HCT116 (cell line): ENCODE results near the gene WWOX. TPM values are rescaled to one million over a fixed set of nuclear protein-coding genes. Genes with fewer than 3 reads are reported as not detected.

Experiments used
- ATAC-seq: fragments of 200-7000 bp; cut with Tn5 transposase; 2 replicates; pipeline ENCODE4 v1.9.1; 2020; ENCODE audit warnings: mild to moderate bottlenecking, moderate library complexity
- BruUV-seq: library from RNA; stranded (reverse); fragments of 400-500 nt; replicated peaks from 2 replicates; lab custom pipeline; 2021; lab: Mats Ljungman, UMichigan
- CTCF ChIA-PET: fragments of 300-600 bp; sonication (Branson Sonifier 250); formaldehyde crosslinking; loops from one replicate; lab custom pipeline; 2021; ENCODE audit warnings: antibody characterized with exemption; lab: Charles Lee
- POLR2A ChIA-PET: fragments of 300-600, 350-600 bp; sonication (Branson Sonifier 250); formaldehyde crosslinking; loops from one replicate; lab custom pipeline; 2021; ENCODE audit warnings: antibody characterized with exemption; lab: Charles Lee
- RAD21 ChIA-PET, 2 experiments: fragments of 300-600 bp; sonication (Branson Sonifier 250); formaldehyde crosslinking; loops; one replicate each; lab custom pipeline; 2023; ENCODE audit warnings: low total read pairs in 2 of 2; ENCODE audit not compliant: uncharacterized antibody in 2 of 2, unreplicated experiment in 2 of 2, low non-redundant PET in 1 of 2; lab: Charles Lee
- DNase-seq: peaks from one replicate; pipeline ENCODE4 v3.0.0-alpha.2; 2010; ENCODE audit warnings: low read depth, low spot score
- H2AFZ ChIP-seq: fragments of 200-600 bp; shearing (Covaris generic), sonication (generic); 2 replicates; pipeline ENCODE4 v1.6.1; 2017; ENCODE audit warnings: low read depth, mixed run types, mixed read lengths, antibody characterized with exemption, low read length; ENCODE audit not compliant: poor library complexity, severe bottlenecking
- H3K27ac ChIP-seq: 2 replicates; pipeline ENCODE4 v1.5.1; 2012; ENCODE audit warnings: low read depth, low read length
- H3K27me3 ChIP-seq: fragments of 200-600 bp; sonication (generic); 2 replicates; pipeline ENCODE4 v1.6.1; 2016; ENCODE audit warnings: mixed run types, low read length, mixed read lengths; ENCODE audit not compliant: insufficient read depth
- H3K36me3 ChIP-seq, 2 experiments: fragments of 200-500 bp in 1 of 2; fragments of 200-600 bp in 1 of 2; sonication (Bioruptor generic) in 1 of 2; sonication (generic) in 1 of 2; 2 replicates each; pipeline versions ENCODE4 v1.5.1 to v1.6.1; 2014 to 2016; ENCODE audit warnings: low read length in 2 of 2, inconsistent platforms in 1 of 2, mixed read lengths in 1 of 2, mixed run types in 1 of 2; ENCODE audit not compliant: insufficient read depth in 2 of 2, control insufficient read depth in 1 of 2
- H3K4me1 ChIP-seq, 2 experiments: fragments of 200-600 bp in 1 of 2; sonication (generic) in 1 of 2; 2 replicates each; pipeline versions ENCODE4 v1.5.1 to v1.6.1; 2012 to 2017; ENCODE audit warnings: low read length in 2 of 2, inconsistent platforms in 1 of 2, mild to moderate bottlenecking in 1 of 2, mixed read lengths in 1 of 2, mixed run types in 1 of 2, moderate library complexity in 1 of 2; ENCODE audit not compliant: insufficient read depth in 2 of 2, control insufficient read depth in 1 of 2
- H3K4me2 ChIP-seq: fragments of 200-600 bp; sonication (generic); 2 replicates; pipeline ENCODE4 v1.6.1; 2017; ENCODE audit warnings: mixed run types, low read length, mixed read lengths
- H3K4me3 ChIP-seq, 2 experiments: fragments of 200-600 bp in 1 of 2; sonication (generic) in 1 of 2; replicated peaks in 1 of 2; 2 replicates each; pipeline ENCODE4 v1.5.1; 2011 to 2016; ENCODE audit warnings: low read length in 2 of 2, control low read depth in 1 of 2, low read depth in 1 of 2, mild to moderate bottlenecking in 1 of 2, mixed read lengths in 1 of 2, mixed run types in 1 of 2
- H3K79me2 ChIP-seq: fragments of 200-600 bp; sonication (generic); 2 replicates; pipeline ENCODE4 v1.6.1; 2017; ENCODE audit warnings: mild to moderate bottlenecking, mixed run types, low read length, moderate library complexity, mixed read lengths; ENCODE audit not compliant: insufficient read depth
- H3K9ac ChIP-seq: fragments of 200-600 bp; sonication (generic); 2 replicates; pipeline ENCODE4 v1.6.1; 2016; ENCODE audit warnings: low read length, mixed read lengths
- H3K9me2 ChIP-seq: fragments of 200-600 bp; sonication (generic), shearing (Covaris generic); 2 replicates; pipeline ENCODE4 v1.6.1; 2017; ENCODE audit warnings: mixed run types, mild to moderate bottlenecking, moderate library complexity; ENCODE audit not compliant: insufficient read depth
- H3K9me3 ChIP-seq, 2 experiments: fragments of 200-500 bp in 1 of 2; fragments of 200-600 bp in 1 of 2; sonication (Bioruptor generic) in 1 of 2; sonication (generic) in 1 of 2; 2 replicates each; pipeline ENCODE4 v1.6.1; 2014 to 2017; ENCODE audit warnings: low read length in 2 of 2, mixed read lengths in 2 of 2, inconsistent platforms in 1 of 2, low read depth in 1 of 2, mild to moderate bottlenecking in 1 of 2, mixed run types in 1 of 2, moderate library complexity in 1 of 2; ENCODE audit not compliant: control insufficient read depth in 1 of 2, insufficient read depth in 1 of 2
- H4K20me1 ChIP-seq: fragments of 200-600 bp; sonication (generic), shearing (Covaris generic); 2 replicates; pipeline ENCODE4 v1.6.1; 2017; ENCODE audit warnings: mixed run types, mild to moderate bottlenecking, moderate library complexity; ENCODE audit not compliant: insufficient read depth
- CBX3 ChIP-seq: IDR thresholded peaks from 2 replicates; pipeline ENCODE4 v1.6.1; 2012; ENCODE audit warnings: low read depth
- CEBPB ChIP-seq: IDR thresholded peaks from 2 replicates; pipeline ENCODE4 v1.6.1; 2012; ENCODE audit warnings: low read depth
- EGR1 ChIP-seq: IDR thresholded peaks from 2 replicates; pipeline ENCODE4 v1.6.1; 2012; ENCODE audit warnings: low read depth
- ELF1 ChIP-seq: IDR thresholded peaks from 2 replicates; pipeline ENCODE4 v1.6.1; 2012; ENCODE audit warnings: low read depth, borderline replicate concordance
- EZH2 ChIP-seq: fragments of 200-600 bp; sonication (generic); IDR thresholded peaks from 2 replicates; pipeline ENCODE4 v1.6.1; 2017; ENCODE audit warnings: antibody characterized with exemption, mixed run types
- EZH2phosphoT487 ChIP-seq: fragments of 200-600 bp; IDR thresholded peaks from 2 replicates; pipeline ENCODE4 v1.6.1; 2018; ENCODE audit warnings: antibody characterized with exemption, borderline replicate concordance
- FOSL1 ChIP-seq: IDR thresholded peaks from 2 replicates; pipeline ENCODE4 v1.6.1; 2012; ENCODE audit warnings: low read depth
- POLR2A ChIP-seq: IDR thresholded peaks from 2 replicates; pipeline ENCODE4 v1.7.0; 2011; ENCODE audit warnings: borderline replicate concordance; ENCODE audit not compliant: insufficient read depth, insufficient read length; ENCODE audit errors: extremely low read depth
- SIN3A ChIP-seq: IDR thresholded peaks from 2 replicates; pipeline ENCODE4 v1.6.1; 2012; ENCODE audit warnings: low read depth
- SP1 ChIP-seq: IDR thresholded peaks from 2 replicates; pipeline ENCODE4 v1.6.1; 2012; ENCODE audit warnings: low read depth
- SRF ChIP-seq: IDR thresholded peaks from 2 replicates; pipeline ENCODE4 v1.6.1; 2012; ENCODE audit warnings: low read depth
- TCF7L2 ChIP-seq: IDR thresholded peaks from 2 replicates; pipeline ENCODE4 v1.7.0; 2011; ENCODE audit warnings: borderline replicate concordance, inconsistent platforms; ENCODE audit not compliant: insufficient read depth, insufficient read length; ENCODE audit errors: extremely low read depth
- ZFX ChIP-seq: fragments of 450-650 bp; IDR thresholded peaks from 2 replicates; pipeline ENCODE4 v1.6.1; 2017
- ZNF274 ChIP-seq: fragments of 200-500 bp; sonication (Bioruptor generic); IDR thresholded peaks from 2 replicates; pipeline ENCODE4 v1.6.1; 2014; ENCODE audit warnings: mild to moderate bottlenecking, low read depth, low read length, inconsistent platforms
- intact Hi-C: fragments of 100-400 bp; cut with micrococcal nuclease; formaldehyde crosslinking; loops from 2 replicates; pipeline ENCODE4 v1.10.0; 2022
- total RNA-seq: library from RNA; stranded (reverse); gene quantifications from one replicate; pipeline ENCODE4 v1.2.1, GENCODE V29; 2021; ENCODE audit not compliant: unreplicated experiment
- TF ChIP-seq, protein P1 (sequence below), 3 experiments: fragments of 200-600 bp in 1 of 3; sonication (generic) in 1 of 3; IDR thresholded peaks in 2 of 3; conservative IDR thresholded peaks in 1 of 3; 2 replicates each; pipeline ENCODE4 v1.5.1; 2012 to 2017; ENCODE audit warnings: low read depth in 2 of 3, low read length in 2 of 3, antibody characterized with exemption in 1 of 3, borderline replicate concordance in 1 of 3, control low read depth in 1 of 3, mild to moderate bottlenecking in 1 of 3, mixed read lengths in 1 of 3, mixed run types in 1 of 3, moderate library complexity in 1 of 3; ENCODE audit not compliant: insufficient read depth in 1 of 3
- TF ChIP-seq, protein P2 (sequence below): IDR thresholded peaks from 2 replicates; pipeline ENCODE4 v1.6.1; 2012; ENCODE audit warnings: low read depth

The WWOX gene
- total RNA-seq, 1 experiment from 2014 or later = 13.7 TPM

DNA sequence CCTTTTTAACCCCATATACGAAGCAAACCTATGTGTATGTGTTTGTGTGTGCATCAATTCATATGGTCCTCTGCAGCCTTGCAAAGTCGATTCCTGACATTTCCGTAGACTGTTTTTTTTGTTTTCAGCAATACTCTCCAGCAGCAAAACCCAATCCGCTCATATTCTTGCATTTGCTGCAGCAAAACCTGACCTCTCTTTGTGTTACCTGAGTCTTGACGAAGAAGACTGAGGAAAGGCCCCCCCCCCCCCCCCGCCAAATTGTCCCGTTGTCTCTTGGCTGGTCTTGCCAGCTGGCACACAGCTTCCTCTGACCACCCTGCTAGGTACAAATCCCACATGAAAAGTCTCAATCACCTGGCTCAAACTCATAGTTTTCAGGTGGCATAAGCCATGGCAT, 494.7 kb downstream of the WWOX start:
- H3K27me3 ChIP-seq = no peaks in the 10 kb centered on the region
- H3K9ac ChIP-seq = no peak overlapping the region
- H3K79me2 ChIP-seq = no peaks in the 10 kb centered on the region
- no peak overlapping the region for H2AFZ ChIP-seq
- no peak overlapping the region for H3K4me3 ChIP-seq
- no peaks in the 10 kb centered on the region for H3K9me3 ChIP-seq
- no peak for ATAC-seq
- intact Hi-C loops = no loop called here
- no peak for TF ChIP-seq SRF
- no peak for TF ChIP-seq FOSL1
- no peak for TF ChIP-seq ZNF274
- TF ChIP-seq EZH2 = no peak
- no peak for TF ChIP-seq SIN3A
- no peak for TF ChIP-seq ZFX
- TF ChIP-seq SP1 = no peak
- TF ChIP-seq TCF7L2 = no peak
- no peak for TF ChIP-seq POLR2A
- no peak for TF ChIP-seq ELF1
- TF ChIP-seq, protein P1, sequence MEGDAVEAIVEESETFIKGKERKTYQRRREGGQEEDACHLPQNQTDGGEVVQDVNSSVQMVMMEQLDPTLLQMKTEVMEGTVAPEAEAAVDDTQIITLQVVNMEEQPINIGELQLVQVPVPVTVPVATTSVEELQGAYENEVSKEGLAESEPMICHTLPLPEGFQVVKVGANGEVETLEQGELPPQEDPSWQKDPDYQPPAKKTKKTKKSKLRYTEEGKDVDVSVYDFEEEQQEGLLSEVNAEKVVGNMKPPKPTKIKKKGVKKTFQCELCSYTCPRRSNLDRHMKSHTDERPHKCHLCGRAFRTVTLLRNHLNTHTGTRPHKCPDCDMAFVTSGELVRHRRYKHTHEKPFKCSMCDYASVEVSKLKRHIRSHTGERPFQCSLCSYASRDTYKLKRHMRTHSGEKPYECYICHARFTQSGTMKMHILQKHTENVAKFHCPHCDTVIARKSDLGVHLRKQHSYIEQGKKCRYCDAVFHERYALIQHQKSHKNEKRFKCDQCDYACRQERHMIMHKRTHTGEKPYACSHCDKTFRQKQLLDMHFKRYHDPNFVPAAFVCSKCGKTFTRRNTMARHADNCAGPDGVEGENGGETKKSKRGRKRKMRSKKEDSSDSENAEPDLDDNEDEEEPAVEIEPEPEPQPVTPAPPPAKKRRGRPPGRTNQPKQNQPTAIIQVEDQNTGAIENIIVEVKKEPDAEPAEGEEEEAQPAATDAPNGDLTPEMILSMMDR (IDR thresholded peaks at IDR 0.05 in 2 of 3, conservative IDR thresholded peaks at IDR 0.05 in 1 of 3; ENCODE audit: borderline replicate concordance in 1 of 3, insufficient read depth in 1 of 3, low read depth in 2 of 3, low read length in 2 of 3) = no peak
- no peak for TF ChIP-seq CBX3
- TF ChIP-seq, protein P2, sequence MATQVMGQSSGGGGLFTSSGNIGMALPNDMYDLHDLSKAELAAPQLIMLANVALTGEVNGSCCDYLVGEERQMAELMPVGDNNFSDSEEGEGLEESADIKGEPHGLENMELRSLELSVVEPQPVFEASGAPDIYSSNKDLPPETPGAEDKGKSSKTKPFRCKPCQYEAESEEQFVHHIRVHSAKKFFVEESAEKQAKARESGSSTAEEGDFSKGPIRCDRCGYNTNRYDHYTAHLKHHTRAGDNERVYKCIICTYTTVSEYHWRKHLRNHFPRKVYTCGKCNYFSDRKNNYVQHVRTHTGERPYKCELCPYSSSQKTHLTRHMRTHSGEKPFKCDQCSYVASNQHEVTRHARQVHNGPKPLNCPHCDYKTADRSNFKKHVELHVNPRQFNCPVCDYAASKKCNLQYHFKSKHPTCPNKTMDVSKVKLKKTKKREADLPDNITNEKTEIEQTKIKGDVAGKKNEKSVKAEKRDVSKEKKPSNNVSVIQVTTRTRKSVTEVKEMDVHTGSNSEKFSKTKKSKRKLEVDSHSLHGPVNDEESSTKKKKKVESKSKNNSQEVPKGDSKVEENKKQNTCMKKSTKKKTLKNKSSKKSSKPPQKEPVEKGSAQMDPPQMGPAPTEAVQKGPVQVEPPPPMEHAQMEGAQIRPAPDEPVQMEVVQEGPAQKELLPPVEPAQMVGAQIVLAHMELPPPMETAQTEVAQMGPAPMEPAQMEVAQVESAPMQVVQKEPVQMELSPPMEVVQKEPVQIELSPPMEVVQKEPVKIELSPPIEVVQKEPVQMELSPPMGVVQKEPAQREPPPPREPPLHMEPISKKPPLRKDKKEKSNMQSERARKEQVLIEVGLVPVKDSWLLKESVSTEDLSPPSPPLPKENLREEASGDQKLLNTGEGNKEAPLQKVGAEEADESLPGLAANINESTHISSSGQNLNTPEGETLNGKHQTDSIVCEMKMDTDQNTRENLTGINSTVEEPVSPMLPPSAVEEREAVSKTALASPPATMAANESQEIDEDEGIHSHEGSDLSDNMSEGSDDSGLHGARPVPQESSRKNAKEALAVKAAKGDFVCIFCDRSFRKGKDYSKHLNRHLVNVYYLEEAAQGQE = no peak
- no peak for TF ChIP-seq EZH2phosphoT487
- TF ChIP-seq EGR1 = no peak
- no peak for TF ChIP-seq CEBPB
- TF ChIP-seq, all 23 proteins: peak for 0
- H3K4me2 ChIP-seq = no peak overlapping the region
- no TSS peak for BruUV-seq
- RAD21 ChIA-PET = no interaction called here
- no peaks in the 10 kb centered on the region for H3K9me2 ChIP-seq
- H4K20me1 ChIP-seq = no peaks in the 10 kb centered on the region
- POLR2A ChIA-PET = no interaction called here
- CTCF ChIA-PET = no interaction called here
- no peak overlapping the region for H3K27ac ChIP-seq
- H3K4me1 ChIP-seq = no peaks in the 10 kb centered on the region
- no peak for DNase-seq
- no peaks in the 10 kb centered on the region for H3K36me3 ChIP-seq
